Motor neuron (in vitro differentiated cells): ENCODE results near the gene NDUFS6. TPM values are rescaled to one million over a fixed set of nuclear protein-coding genes. Genes with fewer than 3 reads are reported as not detected.
A peak's percentile ranks its signal among the peaks of the same experiment; 100 is the strongest.

Experiments
- ATAC-seq, 8 experiments: fragments of 200-7000 bp; cut with Tn5 transposase; replicated peaks in 6 of 8; 2 replicates each; pipeline ENCODE4 v1.8.0; 2021; ENCODE audit warnings: mild to moderate bottlenecking in 8 of 8, moderate library complexity in 8 of 8
- H3K27ac ChIP-seq, 2 donors: fragments of 250-450 bp; sonication (Bioruptor Pico); 2 replicates each; pipeline ENCODE4 v1.9.0; 2021; ENCODE audit warnings: antibody characterized with exemption in 2 of 2, mild to moderate bottlenecking in 2 of 2, moderate library complexity in 1 of 2
- H3K4me1 ChIP-seq, 2 donors: fragments of 250-450 bp; sonication (Bioruptor Pico); replicated peaks in 1 of 2; 2 replicates each; pipeline ENCODE4 v1.6.1; 2021; ENCODE audit warnings: antibody characterized with exemption in 2 of 2, mild to moderate bottlenecking in 2 of 2, moderate library complexity in 1 of 2
- H3K4me3 ChIP-seq, 5 donors: fragments of 250-450 bp; sonication (Bioruptor Pico); 2 replicates each; pipeline ENCODE4 v1.9.0; 2021; ENCODE audit warnings: antibody characterized with exemption in 5 of 5, mild to moderate bottlenecking in 5 of 5, moderate library complexity in 4 of 5
- WGBS, 10 experiments: fragments of 450-650 bp; shearing (Covaris generic); methylation state at CpG; one replicate each; pipeline ENCODE4 v1.0.0; 2022; 5-methylcytosine and 5-hydroxymethylcytosine counted together
- in situ Hi-C, 9 experiments: fragments of 400-800 bp; cut with MboI; loops; one replicate each; pipeline ENCODE4 v1.15.0; 2021; ENCODE audit warnings: low sequenced_read_pairs in 9 of 9, low pct_unique_long_range_greater_than_20kb in 2 of 9; ENCODE audit not compliant: unreplicated experiment in 9 of 9
- total RNA-seq, 8 experiments: library from RNA; unstranded; fragments of 300-600 nt; gene quantifications; 2 replicates each; pipeline versions ENCODE4 v1.2.3 to v1.2.4, GENCODE V29; 2022

NDUFS6 gene
- total RNA-seq, 8 experiments from 2014 or later: 51.6 to 103 (median 67.6) TPM

DNA sequence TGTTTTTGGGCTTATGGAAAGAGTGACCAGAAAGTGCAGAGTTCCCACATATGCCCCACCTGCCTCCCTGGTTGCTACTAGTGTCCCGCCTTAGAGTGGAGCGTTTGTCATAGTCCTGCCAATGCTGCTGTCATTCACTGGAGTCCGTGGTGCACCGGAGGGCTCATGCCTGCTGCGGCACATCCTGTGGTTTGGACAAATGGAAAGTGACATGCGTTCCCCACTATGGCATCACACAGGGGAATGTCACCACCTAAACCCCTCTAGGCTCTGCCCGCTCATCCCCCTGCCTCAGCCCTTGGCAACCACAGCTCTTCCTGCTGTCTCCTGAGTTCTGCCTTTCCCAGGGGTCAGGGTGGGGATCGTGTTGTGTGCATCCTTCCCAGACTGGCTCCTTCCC is 52.3 kb downstream of the NDUFS6 start:
- no peak overlapping the region for H3K27ac ChIP-seq
- in situ Hi-C loops: no loop called here
- 0 to 40% methylated on average over 1 of the region's 8 CpGs; no CpG with 5 or more reads in 8 of the 10 experiments for WGBS, 10 experiments
- ATAC-seq: no peak
- H3K4me3 ChIP-seq: no peak overlapping the region
- H3K4me1 ChIP-seq: peaks cover 5 to 21% of the 10 kb centered on the region in 2 donors

DNA sequence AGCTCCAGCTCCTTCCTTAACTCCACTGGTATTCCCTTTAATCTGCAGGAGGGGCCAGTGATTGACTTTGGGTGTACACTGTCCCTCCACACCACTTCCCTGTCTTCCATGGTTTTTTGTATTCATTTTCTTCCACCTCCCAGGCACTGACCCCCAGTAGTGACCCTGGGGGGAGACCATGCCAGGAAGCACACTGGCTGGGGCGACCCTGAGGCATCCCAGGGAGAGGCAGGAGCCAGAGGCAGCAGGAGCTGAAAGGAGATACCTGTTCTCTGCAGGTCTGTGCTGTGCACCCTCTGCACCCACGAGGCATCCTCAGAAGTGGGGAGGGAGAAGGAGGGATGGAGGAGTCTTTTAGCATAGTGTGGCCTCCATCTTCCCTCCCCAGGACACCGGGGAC is 53.9 kb downstream of the NDUFS6 start:
- in situ Hi-C loops: no loop called here
- no peak for ATAC-seq
- Histone ChIP-seq H3K4me1 (peaks cover 5 to 21% of the 10 kb centered on the region in 2 donors), H3K27ac (no peak overlapping the region), H3K4me3 (no peak overlapping the region)
- WGBS, 10 experiments: 0 to 40% (median 14%) methylated on average over 1 to 2 of the region's 3 CpGs; no CpG with 5 or more reads in 5 of the 10 experiments

DNA sequence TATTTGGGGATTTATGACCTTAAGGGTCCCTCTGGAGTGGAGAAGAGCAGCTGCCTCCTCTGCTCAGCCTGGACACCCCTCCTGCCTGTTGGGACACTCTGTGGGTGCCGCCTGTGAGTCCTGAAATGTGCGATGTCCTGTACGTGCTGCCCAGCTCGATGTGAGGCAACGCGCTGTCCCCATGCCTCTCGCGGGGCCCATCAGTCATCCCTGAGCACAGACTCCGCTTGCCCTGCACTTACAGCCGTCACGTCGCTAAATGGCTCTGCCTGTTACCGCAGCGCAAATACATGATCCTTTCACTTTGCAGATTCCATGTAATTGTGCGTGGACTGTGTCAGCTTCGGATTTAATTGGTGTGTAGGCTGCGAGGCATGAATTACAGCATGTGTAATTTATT is 54.4 kb downstream of the NDUFS6 start:
- ATAC-seq: peak in 5 of 8 experiments; percentile 71 to 88 (median 86)
- WGBS, 10 experiments: 16 to 67% (median 44%) methylated on average over 4 to 17 of the region's 17 CpGs; no CpG with 5 or more reads in 2 of the 10 experiments
- H3K27ac ChIP-seq: no peak overlapping the region
- peaks cover 5 to 21% of the 10 kb centered on the region in 2 donors for H3K4me1 ChIP-seq
- in situ Hi-C loops: no loop called here
- H3K4me3 ChIP-seq: no peak overlapping the region

DNA sequence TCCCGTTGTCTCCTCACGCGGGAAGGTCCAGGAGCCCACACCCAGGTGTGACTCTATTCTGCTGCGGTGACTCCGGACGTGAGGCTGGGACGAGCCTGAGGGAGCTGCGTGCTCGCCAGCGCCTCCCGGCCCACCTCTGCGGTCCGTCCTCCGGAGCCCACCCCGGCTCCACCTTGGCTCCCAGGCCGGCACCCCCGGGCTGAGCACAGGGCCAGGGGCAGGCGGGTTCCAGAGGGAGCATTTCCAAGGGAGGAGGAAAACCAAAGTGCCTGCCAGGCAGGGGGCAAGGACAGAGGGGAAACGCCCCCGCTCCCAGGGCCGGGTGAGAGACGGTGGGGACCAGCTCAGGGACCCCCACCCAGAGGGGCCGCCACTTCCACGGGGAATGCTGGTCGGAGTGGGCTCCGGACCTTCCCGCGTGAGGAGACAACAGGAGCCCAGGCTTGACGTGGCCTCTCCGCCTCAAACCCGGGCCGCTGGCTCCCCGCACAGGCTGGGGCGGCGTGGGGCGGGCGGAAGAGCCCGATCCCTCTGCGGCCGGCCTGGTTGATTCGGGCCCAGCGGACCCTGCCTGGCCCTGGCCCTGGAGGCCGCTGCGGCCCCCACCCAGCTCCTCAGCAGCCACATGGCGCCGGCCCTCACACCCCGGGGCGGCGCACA is 55.5 kb downstream of the NDUFS6 start:
- Histone ChIP-seq H3K27ac (no peak overlapping the region), H3K4me1 (peaks cover under 1 to 13% of the 10 kb centered on the region in 2 donors), H3K4me3 (no peak overlapping the region)
- no peak for ATAC-seq
- WGBS, 10 experiments: 72 to 100% (median 87%) methylated on average over 2 to 5 of the region's 49 CpGs; no CpG with 5 or more reads in 6 of the 10 experiments
- in situ Hi-C loops: no loop called here

DNA sequence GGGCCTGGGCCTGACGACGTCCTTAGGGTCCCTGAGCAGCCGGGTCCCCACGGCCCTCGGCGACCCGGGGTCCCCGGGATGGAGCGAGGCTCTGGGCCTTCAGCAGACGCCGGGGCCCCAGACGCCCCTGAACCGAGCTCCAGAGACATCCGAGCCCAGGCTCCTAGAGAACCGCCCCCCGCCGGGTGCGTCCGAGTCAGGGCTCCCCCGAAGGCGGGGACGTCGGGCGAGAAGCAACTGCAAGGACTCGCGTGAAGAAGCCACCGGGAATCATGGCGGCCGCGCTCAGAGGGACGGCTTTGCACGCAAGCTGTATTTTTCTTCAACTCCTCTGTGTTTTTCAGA is 56.0 kb downstream of the NDUFS6 start:
- H3K4me1 ChIP-seq: peaks cover 0 to 11% of the 10 kb centered on the region in 2 donors
- no peak overlapping the region for H3K4me3 ChIP-seq
- WGBS, 10 experiments: 80 to 98% (median 85%) methylated on average over 4 to 9 of the region's 32 CpGs; no CpG with 5 or more reads in 7 of the 10 experiments
- H3K27ac ChIP-seq: no peak overlapping the region
- in situ Hi-C loops: no loop called here
- ATAC-seq: no peak

DNA sequence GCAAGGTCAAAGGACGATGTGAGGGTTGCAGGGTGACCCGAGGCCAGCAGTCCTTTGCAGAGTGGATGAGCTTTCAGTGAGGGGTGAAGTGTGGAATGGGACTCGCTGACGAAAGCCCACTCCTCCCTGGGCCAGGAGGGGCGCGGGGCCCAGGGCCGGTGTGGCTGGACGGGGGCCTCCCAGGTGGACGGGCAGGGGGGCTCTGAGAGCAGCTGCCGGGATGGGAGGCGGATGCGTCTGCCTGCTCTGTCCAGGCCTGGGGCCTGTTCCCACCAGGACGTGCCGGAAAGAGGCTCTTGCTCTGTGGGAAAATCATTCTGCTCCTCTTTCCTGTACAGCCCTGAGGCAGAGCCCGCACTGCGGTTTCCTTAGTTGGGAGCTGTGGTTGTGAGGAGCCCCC is 57.2 kb downstream of the NDUFS6 start:
- in situ Hi-C loops: no loop called here
- Histone ChIP-seq H3K4me3 (no peak overlapping the region), H3K4me1 (peaks cover 0 to 11% of the 10 kb centered on the region in 2 donors), H3K27ac (no peak overlapping the region)
- WGBS, 10 experiments: 80 to 87% methylated on average over 2 to 3 of the region's 16 CpGs; no CpG with 5 or more reads in 8 of the 10 experiments
- no peak for ATAC-seq

DNA sequence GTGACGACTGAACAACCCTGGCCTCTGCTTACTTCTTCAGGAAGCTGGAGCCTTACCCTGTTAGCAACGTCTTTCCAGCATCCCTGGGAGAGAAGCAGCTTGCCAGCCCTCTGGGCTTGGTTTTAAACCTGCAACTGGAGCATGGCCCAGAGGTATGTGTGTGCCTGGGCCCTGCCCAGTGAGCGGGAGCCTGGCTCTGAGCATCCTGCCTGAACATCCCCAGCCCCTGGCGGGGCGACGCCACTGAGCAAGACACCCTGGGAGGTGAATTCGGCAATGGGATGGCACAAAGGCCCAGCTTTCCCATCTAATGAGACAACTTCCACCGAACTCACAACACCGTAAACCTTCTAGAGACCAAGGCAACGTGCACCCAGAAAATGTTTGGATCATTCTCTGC is 57.9 kb downstream of the NDUFS6 start:
- ATAC-seq: no peak
- in situ Hi-C loops: no loop called here
- no peak overlapping the region for H3K27ac ChIP-seq
- no peak overlapping the region for H3K4me3 ChIP-seq
- peaks cover 0 to 11% of the 10 kb centered on the region in 2 donors for H3K4me1 ChIP-seq
- WGBS, 10 experiments: 60 to 95% (median 78%) methylated on average over 1 to 4 of the region's 10 CpGs; no CpG with 5 or more reads in 6 of the 10 experiments

DNA sequence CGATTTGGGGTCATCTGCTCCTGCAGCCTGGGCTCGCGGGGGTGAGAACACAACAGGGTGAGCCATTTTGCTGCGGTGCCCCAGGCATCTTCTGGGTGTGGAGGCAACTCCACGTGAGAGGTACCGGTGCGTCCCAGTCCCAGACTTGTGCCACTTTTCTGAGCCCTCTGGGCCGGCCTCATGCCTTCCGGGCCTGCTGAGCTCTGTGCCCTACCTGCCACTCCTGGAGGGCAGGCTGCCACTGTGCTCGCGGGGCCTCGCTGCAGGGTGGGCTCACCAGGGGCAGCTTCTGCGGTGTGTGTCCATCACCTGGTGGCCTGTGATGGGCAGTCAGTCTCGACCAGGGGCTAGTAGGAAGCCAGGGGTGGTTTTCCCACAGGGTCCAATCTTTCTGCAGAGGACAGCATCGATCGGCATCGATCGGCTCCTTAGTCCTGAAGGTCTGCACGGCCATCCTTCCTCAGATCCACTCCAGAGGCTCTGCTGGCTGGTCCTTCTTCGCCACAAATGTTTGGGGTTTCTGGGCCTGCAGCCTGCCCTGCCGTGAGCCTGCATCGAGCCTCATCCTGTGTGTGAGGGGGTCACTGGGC is 58.9 kb downstream of the NDUFS6 start:
- WGBS, 10 experiments: 60 to 100% (median 80%) methylated on average over 1 to 7 of the region's 22 CpGs; no CpG with 5 or more reads in 4 of the 10 experiments
- peaks cover 0 to 9% of the 10 kb centered on the region in 2 donors for H3K4me1 ChIP-seq
- no peak overlapping the region for H3K27ac ChIP-seq
- no peak overlapping the region for H3K4me3 ChIP-seq
- in situ Hi-C loops: no loop called here
- no peak for ATAC-seq

DNA sequence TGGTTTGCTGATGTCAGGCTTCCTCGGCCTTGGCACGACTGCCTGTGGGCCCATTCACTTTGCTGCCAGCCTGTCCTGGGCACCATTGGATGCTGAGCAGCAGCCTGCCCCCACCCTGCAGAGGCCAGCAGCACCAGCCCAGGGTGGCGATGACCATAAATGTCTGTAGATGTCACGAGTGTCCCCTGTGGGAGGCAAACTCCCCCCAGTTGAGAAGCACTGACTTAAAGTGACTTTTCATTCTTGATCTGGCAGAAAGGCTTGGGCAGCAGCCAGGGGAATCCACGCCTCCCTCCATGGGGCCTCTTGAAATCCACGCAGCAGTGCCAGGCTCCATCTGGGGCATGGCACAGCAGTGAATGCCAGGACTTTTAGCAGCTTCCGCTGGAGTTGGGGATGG is 59.7 kb downstream of the NDUFS6 start:
- no peak overlapping the region for H3K4me3 ChIP-seq
- H3K27ac ChIP-seq: no peak overlapping the region
- WGBS, 10 experiments: 70 to 100% (median 82%) methylated on average over 1 to 3 of the region's 7 CpGs; no CpG with 5 or more reads in 5 of the 10 experiments
- H3K4me1 ChIP-seq: peaks cover 0 to 3% of the 10 kb centered on the region in 2 donors
- peak in 3 of 8 experiments; percentile 14 to 39 (median 22) for ATAC-seq
- in situ Hi-C loops: no loop called here

DNA sequence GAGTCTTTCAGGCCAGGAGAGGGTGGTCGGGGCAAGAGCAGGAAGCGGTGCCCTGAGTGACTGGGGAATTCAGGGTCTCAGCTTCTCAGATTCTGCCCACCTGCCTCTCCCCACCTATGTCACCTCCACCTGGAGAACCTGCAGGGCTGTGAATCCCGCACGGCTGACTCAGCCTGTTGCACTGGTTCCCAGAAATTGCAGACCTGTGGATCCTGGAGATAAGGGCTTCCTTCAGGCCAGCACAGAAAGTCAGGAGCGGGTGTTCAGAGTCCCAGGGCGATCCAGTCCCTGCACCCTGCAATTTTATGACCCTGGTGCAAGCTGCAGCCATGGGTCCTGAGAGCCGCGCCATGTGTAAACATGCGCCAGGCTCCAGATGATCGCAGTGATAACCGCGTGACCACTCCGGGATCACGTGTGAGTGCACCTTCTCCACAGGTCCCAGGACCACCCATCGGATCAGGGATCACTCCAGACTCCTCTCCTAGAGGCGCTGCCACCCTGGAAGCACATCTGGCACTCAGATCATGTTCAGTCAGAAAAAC is 63.8 kb downstream of the NDUFS6 start:
- in situ Hi-C loops: no loop called here
- WGBS, 10 experiments: 57 to 100% (median 90%) methylated on average over 4 to 11 of the region's 16 CpGs; no CpG with 5 or more reads in 5 of the 10 experiments
- Histone ChIP-seq H3K4me3 (no peak overlapping the region), H3K27ac (no peak overlapping the region), H3K4me1 (no peaks in the 10 kb centered on the region)
- ATAC-seq: no peak

DNA sequence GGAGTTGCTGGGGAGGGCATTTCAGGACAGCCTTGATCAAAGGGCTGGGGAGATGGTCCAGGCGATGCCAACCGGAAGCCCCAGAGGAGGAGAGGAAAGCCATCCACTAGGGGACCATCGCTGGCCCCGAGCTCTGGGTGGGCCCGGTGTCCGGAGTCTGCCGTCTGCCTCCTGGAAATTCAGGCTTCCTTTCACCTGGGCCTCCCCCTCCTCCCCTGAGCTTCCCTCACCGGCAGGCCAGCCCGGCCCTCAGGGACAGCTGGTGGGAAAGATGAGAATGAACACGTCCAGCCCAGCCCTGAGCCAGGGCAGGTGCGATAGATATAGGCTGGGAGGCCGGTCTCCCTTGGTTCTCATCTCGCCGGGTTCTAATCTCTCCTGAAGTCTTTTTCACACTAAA is 64.3 kb downstream of the NDUFS6 start:
- WGBS, 10 experiments: 47 to 100% (median 86%) methylated on average over 1 to 11 of the region's 14 CpGs; no CpG with 5 or more reads in 4 of the 10 experiments
- ATAC-seq: no peak
- no peak overlapping the region for H3K27ac ChIP-seq
- no peak overlapping the region for H3K4me3 ChIP-seq
- no peaks in the 10 kb centered on the region for H3K4me1 ChIP-seq
- in situ Hi-C loops: no loop called here
